ENCODE results near the gene SPRYD7.

SPRYD7 gene

DNA sequence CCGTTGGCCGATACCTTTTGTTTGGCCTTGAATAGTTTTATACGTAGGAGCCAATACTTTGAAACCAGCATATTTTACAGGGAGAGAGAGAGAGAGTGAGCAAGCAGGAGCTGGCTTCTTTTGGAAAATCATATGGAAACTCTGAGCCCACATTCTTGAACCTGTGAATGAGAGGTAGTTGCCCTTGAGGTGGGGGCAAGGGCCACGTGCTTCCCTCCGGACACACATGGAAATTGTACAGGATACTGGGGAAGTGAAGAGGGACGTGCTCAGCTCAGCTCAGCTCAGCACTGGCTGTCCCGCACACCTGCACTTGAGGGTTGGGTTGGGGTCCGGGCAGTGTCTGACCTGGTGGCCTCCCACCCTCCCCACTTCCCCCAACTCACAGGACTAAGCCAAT, 68.3 kb downstream of the SPRYD7 start:
- POLR2A ChIA-PET, result no interaction called here

DNA sequence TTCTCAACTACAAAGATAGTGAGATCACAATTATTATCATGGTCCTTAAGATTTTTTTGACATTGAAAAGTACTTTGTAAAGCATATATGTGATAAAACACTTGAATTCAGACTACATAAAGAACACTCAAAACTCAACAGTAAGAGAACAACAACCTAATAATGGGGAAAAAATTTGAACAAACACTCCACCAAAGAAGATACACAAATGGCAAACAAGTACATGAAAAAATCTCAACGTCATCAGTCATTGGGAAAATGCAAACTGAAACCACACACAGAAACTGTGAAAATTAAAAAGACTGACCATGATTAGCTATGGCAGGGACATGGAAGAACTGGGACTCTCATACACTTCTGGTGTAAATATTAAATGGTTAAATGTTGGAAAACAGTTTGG, 70.9 kb downstream of the SPRYD7 start:
- POLR2A ChIA-PET, result no interaction called here
- H3K27ac ChIP-seq (ENCODE audit: extremely low read depth, low read depth, low read length), result no peak overlapping the region
- TF ChIP-seq ZNF223 (tag by site-specific recombination; IDR thresholded peaks at IDR 0.05) (no peak), ZNF621 (tag by site-specific recombination; IDR thresholded peaks at IDR 0.05) (no peak), ZNF677 (tag by site-specific recombination; IDR thresholded peaks at IDR 0.05) (no peak), OSR2 (tag by site-specific recombination; IDR thresholded peaks at IDR 0.05) (no peak), YY1 (tag by site-specific recombination; IDR thresholded peaks at IDR 0.05) (no peak), ZNF211 (tag by site-specific recombination; IDR thresholded peaks at IDR 0.05; ENCODE audit: low read depth) (no peak), ZNF660 (tag by site-specific recombination; IDR thresholded peaks at IDR 0.05) (no peak), HOXD13 (CRISPR knock-in tag; IDR thresholded peaks at IDR 0.05; ENCODE audit: borderline replicate concordance) (no peak)
- TF ChIP-seq, protein P1, sequence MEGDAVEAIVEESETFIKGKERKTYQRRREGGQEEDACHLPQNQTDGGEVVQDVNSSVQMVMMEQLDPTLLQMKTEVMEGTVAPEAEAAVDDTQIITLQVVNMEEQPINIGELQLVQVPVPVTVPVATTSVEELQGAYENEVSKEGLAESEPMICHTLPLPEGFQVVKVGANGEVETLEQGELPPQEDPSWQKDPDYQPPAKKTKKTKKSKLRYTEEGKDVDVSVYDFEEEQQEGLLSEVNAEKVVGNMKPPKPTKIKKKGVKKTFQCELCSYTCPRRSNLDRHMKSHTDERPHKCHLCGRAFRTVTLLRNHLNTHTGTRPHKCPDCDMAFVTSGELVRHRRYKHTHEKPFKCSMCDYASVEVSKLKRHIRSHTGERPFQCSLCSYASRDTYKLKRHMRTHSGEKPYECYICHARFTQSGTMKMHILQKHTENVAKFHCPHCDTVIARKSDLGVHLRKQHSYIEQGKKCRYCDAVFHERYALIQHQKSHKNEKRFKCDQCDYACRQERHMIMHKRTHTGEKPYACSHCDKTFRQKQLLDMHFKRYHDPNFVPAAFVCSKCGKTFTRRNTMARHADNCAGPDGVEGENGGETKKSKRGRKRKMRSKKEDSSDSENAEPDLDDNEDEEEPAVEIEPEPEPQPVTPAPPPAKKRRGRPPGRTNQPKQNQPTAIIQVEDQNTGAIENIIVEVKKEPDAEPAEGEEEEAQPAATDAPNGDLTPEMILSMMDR (tag by site-specific recombination; IDR thresholded peaks at IDR 0.05), result no peak
- TF ChIP-seq, protein P2, sequence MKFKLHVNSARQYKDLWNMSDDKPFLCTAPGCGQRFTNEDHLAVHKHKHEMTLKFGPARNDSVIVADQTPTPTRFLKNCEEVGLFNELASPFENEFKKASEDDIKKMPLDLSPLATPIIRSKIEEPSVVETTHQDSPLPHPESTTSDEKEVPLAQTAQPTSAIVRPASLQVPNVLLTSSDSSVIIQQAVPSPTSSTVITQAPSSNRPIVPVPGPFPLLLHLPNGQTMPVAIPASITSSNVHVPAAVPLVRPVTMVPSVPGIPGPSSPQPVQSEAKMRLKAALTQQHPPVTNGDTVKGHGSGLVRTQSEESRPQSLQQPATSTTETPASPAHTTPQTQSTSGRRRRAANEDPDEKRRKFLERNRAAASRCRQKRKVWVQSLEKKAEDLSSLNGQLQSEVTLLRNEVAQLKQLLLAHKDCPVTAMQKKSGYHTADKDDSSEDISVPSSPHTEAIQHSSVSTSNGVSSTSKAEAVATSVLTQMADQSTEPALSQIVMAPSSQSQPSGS (tag by site-specific recombination; IDR thresholded peaks at IDR 0.05; ENCODE audit: low read depth), result no peak
- TF ChIP-seq, protein P3, sequence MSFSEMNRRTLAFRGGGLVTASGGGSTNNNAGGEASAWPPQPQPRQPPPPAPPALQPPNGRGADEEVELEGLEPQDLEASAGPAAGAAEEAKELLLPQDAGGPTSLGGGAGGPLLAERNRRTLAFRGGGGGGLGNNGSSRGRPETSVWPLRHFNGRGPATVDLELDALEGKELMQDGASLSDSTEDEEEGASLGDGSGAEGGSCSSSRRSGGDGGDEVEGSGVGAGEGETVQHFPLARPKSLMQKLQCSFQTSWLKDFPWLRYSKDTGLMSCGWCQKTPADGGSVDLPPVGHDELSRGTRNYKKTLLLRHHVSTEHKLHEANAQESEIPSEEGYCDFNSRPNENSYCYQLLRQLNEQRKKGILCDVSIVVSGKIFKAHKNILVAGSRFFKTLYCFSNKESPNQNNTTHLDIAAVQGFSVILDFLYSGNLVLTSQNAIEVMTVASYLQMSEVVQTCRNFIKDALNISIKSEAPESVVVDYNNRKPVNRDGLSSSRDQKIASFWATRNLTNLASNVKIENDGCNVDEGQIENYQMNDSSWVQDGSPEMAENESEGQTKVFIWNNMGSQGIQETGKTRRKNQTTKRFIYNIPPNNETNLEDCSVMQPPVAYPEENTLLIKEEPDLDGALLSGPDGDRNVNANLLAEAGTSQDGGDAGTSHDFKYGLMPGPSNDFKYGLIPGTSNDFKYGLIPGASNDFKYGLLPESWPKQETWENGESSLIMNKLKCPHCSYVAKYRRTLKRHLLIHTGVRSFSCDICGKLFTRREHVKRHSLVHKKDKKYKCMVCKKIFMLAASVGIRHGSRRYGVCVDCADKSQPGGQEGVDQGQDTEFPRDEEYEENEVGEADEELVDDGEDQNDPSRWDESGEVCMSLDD (tag by site-specific recombination; IDR thresholded peaks at IDR 0.05), result no peak
- TF ChIP-seq, protein P4, sequence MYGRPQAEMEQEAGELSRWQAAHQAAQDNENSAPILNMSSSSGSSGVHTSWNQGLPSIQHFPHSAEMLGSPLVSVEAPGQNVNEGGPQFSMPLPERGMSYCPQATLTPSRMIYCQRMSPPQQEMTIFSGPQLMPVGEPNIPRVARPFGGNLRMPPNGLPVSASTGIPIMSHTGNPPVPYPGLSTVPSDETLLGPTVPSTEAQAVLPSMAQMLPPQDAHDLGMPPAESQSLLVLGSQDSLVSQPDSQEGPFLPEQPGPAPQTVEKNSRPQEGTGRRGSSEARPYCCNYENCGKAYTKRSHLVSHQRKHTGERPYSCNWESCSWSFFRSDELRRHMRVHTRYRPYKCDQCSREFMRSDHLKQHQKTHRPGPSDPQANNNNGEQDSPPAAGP (tag by site-specific recombination; IDR thresholded peaks at IDR 0.05), result no peak
- H3K36me3 ChIP-seq (ENCODE audit: control insufficient read depth in 2 of 2, insufficient read depth in 1 of 2, low read length in 2 of 2), result no peaks in the 10 kb centered on the region
- H3K9me3 ChIP-seq (ENCODE audit: control insufficient read depth, insufficient read depth, low read depth, low read length), result no peaks in the 10 kb centered on the region
- CTCF ChIA-PET, result no interaction called here
- H3K4me1 ChIP-seq (ENCODE audit: control insufficient read depth, insufficient read depth, low read length), result no peaks in the 10 kb centered on the region
- no peak overlapping the region for H3K4me3 ChIP-seq (ENCODE audit: low read depth, low read length)

More for the DNA sequence above, 68.3 kb downstream of the SPRYD7 start:
- Histone ChIP-seq H3K27ac (ENCODE audit: extremely low read depth, low read depth, low read length) (no peak overlapping the region), H3K9me3 (ENCODE audit: control insufficient read depth, insufficient read depth, low read depth, low read length) (no peaks in the 10 kb centered on the region), H3K4me3 (ENCODE audit: low read depth, low read length) (no peak overlapping the region), H3K4me1 (ENCODE audit: control insufficient read depth, insufficient read depth, low read length) (no peaks in the 10 kb centered on the region), H3K36me3 (ENCODE audit: control insufficient read depth in 2 of 2, insufficient read depth in 1 of 2, low read length in 2 of 2) (no peaks in the 10 kb centered on the region)
- CTCF ChIA-PET, result no interaction called here
- no peak for TF ChIP-seq ZNF624 (tag by site-specific recombination; IDR thresholded peaks at IDR 0.05)
- no peak for TF ChIP-seq GLIS2 (tag by site-specific recombination; IDR thresholded peaks at IDR 0.05)
- TF ChIP-seq, protein P5, sequence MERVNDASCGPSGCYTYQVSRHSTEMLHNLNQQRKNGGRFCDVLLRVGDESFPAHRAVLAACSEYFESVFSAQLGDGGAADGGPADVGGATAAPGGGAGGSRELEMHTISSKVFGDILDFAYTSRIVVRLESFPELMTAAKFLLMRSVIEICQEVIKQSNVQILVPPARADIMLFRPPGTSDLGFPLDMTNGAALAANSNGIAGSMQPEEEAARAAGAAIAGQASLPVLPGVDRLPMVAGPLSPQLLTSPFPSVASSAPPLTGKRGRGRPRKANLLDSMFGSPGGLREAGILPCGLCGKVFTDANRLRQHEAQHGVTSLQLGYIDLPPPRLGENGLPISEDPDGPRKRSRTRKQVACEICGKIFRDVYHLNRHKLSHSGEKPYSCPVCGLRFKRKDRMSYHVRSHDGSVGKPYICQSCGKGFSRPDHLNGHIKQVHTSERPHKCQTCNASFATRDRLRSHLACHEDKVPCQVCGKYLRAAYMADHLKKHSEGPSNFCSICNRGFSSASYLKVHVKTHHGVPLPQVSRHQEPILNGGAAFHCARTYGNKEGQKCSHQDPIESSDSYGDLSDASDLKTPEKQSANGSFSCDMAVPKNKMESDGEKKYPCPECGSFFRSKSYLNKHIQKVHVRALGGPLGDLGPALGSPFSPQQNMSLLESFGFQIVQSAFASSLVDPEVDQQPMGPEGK (tag by site-specific recombination; IDR thresholded peaks at IDR 0.05), result no peak
- no peak for TF ChIP-seq ZNF174 (tag by site-specific recombination; IDR thresholded peaks at IDR 0.05)
- TF ChIP-seq ZNF791 (tag by site-specific recombination; IDR thresholded peaks at IDR 0.05), result no peak
- no peak for TF ChIP-seq REPIN1 (tag by site-specific recombination; IDR thresholded peaks at IDR 0.05; ENCODE audit: low read depth)
- no peak for TF ChIP-seq BCL11B (tag by site-specific recombination; IDR thresholded peaks at IDR 0.05; ENCODE audit: low read depth)
- no peak for TF ChIP-seq ZNF266 (tag by site-specific recombination; IDR thresholded peaks at IDR 0.05; ENCODE audit: low read depth)
- no peak for TF ChIP-seq SP3 (tag by site-specific recombination; IDR thresholded peaks at IDR 0.05)
- no peak for TF ChIP-seq OSR2 (tag by site-specific recombination; IDR thresholded peaks at IDR 0.05)
- no peak for TF ChIP-seq KLF9 (tag by site-specific recombination; IDR thresholded peaks at IDR 0.05; ENCODE audit: low read depth)
- no peak for TF ChIP-seq ZNF391 (tag by site-specific recombination; IDR thresholded peaks at IDR 0.05; ENCODE audit: borderline replicate concordance, low read depth)
- TF ChIP-seq, protein P6, sequence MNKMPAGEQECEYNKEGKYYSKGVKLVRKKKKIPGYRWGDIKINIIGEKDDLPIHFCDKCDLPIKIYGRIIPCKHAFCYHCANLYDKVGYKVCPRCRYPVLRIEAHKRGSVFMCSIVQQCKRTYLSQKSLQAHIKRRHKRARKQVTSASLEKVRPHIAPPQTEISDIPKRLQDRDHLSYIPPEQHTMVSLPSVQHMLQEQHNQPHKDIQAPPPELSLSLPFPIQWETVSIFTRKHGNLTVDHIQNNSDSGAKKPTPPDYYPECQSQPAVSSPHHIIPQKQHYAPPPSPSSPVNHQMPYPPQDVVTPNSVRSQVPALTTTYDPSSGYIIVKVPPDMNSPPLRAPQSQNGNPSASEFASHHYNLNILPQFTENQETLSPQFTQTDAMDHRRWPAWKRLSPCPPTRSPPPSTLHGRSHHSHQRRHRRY (tag by site-specific recombination; IDR thresholded peaks at IDR 0.05), result no peak
- TF ChIP-seq MEIS1 (CRISPR knock-in tag; IDR thresholded peaks at IDR 0.05; ENCODE audit: borderline replicate concordance), result no peak
- no peak for TF ChIP-seq ZNF501 (tag by site-specific recombination; IDR thresholded peaks at IDR 0.05)
- TF ChIP-seq BCL11A (tag by site-specific recombination; IDR thresholded peaks at IDR 0.05; ENCODE audit: low read depth), result no peak
- no peak for TF ChIP-seq TCF7L2 (IDR thresholded peaks at IDR 0.05; ENCODE audit: borderline replicate concordance, low read depth, low read length)
- no peak for TF ChIP-seq ZNF585B (tag by site-specific recombination; IDR thresholded peaks at IDR 0.05)
